ENCODE data around the gene THSD4.
"Not testable (repeated sequence)": the region's sequence is repeated elsewhere in the genome, so short reads cannot be mapped to it uniquely, and the experiment has no call there.

Gene THSD4

DNA sequence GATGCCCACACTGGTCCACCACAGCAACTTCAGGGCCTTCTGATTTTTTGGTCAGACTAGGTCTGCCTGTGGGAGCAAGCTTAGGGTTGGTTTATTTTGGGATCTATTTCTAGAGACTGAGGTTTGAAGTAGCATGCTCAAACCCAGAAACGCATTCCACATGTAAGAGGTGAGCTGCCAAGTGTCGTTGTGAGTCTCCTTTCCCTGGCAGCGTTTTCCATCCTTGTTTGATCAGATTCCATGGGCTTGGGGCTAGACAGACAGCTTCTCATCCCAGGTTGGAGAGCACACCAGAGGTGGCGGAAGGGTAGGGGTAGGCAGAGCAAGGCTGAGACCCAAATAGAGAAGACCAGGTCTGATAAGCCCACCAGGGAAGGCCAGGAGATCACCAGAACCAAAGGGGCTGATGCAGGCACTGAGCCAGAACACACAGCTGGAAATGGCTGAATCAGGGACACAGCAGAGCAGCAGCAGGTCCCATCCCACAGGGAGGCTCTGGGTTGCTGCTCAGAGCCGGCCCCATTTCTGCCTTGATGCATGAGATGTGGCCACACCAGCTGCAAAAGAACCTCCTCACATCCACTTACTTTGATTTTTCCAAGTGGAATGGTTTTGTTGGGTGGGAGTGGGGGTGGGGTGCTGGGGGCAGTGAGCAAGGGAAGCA, 186.8 kb downstream of the THSD4 start:
- DNase-seq = no peak

DNA sequence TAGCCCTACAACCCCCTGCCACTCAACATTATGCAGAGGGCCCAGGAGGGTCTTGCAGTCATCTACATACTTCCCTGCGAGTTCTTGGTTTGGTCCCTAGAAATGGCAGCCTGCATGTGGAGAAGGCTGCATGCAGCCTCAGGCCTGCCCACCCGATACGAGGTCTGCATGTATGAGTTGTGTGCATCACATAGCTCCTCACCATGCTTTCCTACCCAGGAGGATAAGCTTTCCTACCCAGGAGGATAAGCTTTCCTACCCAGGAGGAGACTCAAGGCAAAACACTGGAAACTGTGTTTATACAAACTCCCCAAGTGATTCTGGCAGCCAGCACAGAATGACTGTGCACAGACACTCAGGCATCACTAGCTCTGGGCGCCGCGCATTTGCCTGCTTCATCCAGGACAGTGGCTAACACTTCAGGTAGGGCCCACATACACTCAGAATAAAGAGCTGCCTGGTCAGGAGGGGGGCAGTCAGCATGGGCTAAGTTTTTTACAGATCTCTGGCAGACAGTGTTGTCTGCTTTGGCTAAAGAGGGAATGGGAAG, 187.7 kb downstream of the THSD4 start:
- no peak for DNase-seq

DNA sequence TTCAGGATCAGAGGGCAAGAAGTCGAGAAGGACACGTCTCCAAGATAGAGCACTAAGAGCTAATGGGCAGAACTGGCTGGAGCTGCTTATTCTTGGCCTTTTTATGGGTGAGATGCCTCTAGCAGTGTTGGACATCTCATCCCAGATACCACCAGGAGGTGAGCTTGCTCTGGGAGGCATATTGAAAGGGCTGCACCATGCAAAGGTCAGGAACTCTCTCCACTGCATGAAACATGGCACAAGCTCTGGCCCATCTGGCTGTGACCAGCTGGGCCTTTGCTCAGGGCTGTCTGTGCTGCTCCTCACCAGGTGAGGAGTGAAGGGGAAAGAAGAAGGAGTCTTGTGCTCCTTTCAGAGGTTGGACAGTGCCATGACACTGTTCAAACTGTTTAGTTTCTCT, 188.7 kb downstream of the THSD4 start:
- DNase-seq = no peak

DNA sequence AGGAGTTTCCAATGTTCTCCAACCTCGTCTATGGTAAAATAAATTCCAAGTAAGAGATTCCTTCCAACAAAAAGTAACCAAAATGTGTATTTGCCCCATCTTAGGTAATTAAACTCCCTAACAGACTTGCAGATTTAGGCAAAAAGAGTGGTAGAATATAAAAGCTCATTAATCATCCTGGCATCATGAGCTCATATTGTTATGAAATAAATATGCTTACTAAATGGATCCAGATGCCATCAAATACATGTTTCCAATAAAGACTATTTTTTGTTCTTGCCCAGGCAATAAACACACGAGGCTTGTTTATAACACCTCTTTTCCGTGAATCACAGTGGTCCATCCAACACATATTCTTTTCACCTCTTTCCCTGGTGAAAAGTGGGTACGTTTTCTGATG, 189.4 kb downstream of the THSD4 start:
- no peak for DNase-seq

DNA sequence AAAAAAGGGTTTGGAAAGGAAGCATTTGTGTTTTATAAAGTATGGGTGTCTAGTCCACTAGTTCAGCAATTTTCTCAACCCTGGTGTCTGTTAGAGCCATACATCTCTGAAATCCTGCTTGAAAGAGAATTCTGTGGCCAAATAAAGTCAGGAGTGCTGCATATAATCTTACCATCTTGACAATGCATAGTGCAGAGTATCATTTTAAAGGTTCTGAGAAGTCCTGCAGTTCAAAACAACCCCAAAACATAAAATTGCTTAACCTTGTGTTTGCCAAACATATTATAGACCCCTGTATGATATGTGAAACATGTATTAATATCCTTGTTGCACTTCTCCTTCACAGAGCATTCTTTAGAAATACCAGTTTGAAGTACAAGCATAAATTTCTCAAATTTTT, 191.3 kb downstream of the THSD4 start:
- no peak for DNase-seq

DNA sequence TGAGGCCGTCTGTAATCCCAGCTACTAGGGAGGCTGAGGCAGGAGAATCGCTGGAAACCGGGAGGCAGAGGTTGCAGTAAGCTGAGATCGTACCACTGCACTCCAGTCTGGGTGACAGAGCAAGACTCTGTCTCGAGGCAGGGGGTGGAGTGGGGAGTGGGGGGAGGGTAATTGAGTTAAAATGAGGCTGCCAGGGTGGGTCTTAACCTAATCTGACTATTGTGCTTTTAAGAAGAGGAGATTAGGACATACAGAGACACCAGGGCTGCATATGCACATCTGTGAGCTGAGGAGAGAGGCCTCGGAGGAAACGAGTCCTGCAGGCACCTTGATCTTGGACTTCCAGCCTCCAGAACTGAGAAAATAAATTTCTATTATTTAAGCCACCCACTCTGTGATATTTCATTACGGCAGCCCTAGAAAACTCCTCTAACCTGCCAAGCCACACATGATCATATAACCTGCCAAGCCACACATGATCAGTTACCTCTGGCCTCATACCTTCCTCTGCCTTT, 197.0 kb downstream of the THSD4 start:
- DNase-seq = no peak

DNA sequence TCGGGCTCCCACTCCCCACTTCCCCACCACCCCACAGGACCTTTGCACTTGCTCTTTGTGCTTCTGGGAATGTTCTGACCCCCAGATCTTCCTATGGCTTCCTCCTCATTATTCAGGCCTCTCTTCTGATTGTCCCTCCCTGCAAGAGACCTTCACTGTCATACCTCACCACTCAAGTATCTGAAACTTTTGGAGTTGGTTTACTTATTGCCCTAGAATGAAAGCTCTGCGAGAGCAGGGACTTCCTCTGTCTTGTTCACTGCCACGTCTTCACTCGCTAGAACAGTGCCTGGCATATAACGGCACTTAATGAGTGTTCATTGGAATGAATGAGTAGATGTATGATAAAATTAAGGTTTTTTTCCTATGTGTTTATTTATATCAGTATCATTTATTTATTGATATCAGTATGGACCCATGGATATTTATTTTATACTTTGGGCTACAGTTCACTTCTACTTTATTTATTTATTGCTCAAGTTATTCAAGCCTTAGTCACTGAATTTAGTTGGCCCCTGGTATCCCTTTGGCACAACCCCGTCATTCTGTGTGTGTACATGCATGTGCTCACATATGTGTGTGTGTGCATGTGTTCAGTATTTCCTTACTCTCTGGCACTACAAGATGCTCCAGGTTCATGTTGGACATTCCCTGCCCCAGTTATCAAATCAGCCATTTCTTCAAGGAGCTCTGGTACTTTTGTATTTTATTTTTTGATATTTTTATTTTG, 197.6 kb downstream of the THSD4 start:
- DNase-seq = no peak

DNA sequence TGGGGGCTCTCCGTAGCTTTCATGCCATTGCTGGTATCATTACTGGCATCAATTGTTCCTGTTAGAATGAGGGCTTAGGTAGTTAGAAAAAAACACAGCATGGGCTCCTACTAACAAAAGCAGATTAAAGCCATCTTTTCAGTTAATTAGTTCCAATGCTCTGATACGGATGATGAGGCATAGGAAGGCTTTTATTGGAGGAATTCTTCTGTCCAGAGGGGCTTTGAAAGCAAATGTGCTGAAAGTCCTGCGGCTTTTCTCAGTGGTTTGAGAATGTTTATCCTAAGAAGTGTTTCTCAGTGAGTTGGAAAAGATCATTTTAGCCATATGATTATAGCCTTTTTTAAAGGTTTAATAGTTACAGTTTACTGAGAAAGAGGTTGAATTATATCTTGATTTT, 198.5 kb downstream of the THSD4 start:
- no peak for DNase-seq

DNA sequence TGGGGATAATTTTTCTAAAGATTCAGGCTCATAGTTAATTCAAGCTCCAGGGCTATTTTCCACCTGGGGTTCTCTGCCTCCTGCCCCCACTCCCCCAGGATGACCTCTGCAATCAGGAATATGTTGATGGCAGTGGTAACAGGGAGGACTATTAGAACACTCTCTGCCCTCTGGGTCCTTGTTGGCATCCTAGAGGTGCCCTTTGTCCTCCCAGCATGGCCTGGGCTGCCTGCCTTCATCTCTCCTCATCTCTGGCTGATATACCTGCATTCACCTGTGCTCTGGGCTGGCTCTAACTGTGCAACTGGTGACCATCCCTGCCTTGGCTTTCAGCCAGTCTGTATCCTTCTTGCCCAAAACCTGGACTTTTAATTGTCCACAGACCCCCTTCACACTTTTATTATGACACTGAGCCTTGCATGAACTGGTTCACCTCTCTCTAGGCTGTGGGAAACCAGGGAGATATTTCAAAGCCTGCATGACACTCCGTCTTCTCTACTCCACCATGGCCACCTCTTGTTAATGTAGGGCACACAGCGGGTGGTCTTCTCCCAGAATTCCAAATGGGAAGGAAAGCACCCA, 199.8 kb downstream of the THSD4 start:
- DNase-seq = no peak

DNA sequence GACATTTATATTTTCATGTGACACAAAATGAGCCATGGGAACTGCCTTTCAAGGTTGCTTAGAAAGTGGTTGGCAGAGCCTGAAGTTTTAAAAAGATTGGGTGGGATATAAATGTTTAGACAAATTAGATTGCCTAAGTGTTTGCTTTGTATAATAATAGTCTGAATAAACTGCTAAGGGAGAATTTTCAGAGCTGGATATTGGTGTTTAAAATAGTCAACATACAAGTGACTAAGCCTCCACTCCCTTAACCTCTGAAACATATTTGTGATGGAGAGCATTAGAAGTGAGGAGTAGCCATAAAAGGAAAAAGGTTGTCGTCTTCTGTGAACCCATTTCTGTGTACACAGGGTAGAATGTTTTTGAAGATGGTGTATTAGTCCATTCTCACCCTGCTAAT, 201.6 kb downstream of the THSD4 start:
- DNase-seq = no peak

DNA sequence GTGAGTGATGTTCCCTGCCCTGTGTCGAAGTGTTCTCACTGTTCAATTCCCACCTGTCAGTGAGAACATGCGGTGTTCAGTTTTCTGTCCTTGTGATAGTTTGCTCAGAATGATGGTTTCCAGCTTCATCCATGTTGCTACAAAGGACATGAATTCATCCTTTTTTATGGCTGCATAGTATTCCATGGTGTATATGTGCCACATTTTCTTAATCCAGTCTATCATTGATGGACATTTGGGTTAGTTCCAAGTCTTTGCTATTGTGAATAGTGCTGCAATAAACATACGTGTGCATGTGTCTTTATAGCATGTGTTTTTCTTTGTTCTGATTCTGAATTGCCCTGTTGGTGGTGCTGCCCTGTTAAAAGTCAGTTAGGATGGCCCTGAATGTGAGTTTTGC, 204.2 kb downstream of the THSD4 start:
- not testable (repeated sequence) for DNase-seq

DNA sequence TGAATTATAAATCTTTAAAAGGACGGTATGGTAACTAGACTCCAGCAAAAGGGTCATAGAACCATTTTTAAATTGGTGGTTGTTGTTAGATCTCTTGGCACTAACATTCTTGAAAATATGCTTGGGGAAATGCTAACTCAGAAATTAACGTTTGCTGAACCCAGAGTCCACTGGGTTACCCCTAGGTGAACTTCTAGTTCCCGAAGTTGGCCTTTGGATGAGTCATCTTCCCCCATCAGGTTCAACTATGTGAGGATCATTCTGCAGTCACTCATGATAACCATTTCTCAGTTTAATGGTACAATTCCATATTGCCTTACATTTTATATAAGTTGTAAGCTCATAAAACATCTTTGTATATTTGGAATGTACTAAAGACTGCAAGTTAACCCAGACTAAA, 204.7 kb downstream of the THSD4 start:
- no peak for DNase-seq

DNA sequence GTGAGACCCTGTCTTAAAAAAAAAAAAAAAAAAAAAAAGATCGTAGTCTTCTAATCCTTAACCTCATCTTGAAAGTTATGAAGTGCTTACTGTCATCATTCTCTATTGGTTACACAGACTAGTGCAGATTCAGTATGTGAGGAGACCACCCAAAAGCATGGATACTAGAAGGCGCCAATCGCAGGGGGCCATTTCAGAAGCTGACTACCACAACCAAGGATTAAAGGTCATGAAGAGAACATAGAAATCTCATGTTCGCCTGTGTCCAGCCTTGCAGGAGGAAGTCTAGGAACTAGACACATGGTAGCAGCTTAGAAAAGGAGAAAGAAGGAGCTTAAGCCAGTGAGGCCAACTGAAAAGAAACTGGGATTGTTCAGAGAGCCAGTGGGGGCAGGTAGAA, 207.8 kb downstream of the THSD4 start:
- no peak for DNase-seq

DNA sequence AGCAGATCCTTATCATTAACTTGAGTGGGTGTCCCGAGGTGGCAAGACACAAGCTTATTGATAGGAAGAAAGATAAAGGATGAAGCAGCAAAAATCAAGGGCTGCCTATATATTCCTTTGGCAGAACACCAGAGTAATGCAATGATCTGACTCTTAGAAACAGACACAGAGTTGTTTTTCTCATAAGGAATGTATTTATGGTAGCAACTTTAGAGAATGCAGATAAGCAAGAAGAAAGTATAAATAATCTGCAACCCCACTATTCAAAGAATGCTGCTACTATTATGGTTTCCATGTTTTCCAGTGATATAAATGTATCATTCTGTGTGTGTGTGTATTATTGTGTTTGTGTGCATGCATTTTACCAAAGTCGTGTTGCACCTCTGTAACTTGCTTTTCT, 208.3 kb downstream of the THSD4 start:
- no peak for DNase-seq

DNA sequence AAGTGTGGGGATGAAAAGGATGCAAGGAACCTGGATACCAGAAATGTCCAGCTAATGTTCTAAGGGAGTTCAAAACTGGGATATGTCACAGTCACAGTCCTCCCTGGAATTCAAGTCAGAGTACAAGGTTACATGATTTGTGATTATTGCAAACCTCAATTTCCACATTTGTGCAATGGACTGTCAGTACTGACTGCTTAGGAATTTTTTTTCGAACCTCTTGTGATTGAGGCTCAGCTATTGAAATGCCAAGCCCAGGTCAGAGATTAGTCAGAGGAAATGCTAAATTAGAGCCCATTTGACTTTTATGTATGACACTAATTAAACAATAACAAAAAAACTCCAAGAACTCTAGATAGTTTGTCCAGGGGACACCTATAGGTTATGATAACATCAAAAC, 210.2 kb downstream of the THSD4 start:
- no peak for DNase-seq

DNA sequence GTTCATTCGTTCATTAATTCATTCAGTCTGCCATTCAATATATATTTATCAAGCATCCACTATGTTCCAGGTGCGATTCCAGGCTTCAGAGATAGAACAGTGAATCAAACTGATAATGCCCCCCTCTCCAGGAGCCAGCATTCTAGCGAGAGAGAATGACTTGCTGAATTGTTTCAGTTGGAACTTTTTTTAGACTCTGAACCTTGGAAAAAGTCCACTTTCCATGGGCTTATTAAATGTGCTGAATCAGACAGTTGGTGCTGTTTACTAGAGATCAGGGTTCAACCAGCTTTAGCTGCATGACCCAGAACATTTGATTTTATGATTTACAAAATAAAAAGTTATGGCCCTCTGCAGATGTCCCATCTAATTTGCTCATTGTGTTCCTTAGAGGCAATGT, 213.2 kb downstream of the THSD4 start:
- DNase-seq = no peak

DNA sequence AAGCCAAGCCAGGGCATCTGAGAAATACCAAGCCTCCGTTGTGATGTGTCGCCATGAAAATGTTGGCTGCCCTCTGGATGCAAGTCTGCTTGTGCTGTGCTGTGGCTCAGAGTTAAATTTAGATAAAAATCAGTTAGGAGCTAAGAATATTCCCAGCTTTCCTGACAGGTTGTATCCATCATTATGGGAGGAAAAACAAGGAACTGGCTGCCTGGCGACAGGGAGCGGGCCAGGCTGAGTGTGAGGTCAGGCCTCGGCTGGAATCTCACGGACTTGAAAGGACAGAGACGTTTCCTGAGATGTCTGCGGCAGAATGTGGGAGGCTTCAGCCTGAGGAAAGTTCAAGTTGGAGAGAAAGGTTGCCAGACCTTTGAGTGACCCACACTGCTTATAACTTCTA, 213.8 kb downstream of the THSD4 start:
- no peak for DNase-seq

DNA sequence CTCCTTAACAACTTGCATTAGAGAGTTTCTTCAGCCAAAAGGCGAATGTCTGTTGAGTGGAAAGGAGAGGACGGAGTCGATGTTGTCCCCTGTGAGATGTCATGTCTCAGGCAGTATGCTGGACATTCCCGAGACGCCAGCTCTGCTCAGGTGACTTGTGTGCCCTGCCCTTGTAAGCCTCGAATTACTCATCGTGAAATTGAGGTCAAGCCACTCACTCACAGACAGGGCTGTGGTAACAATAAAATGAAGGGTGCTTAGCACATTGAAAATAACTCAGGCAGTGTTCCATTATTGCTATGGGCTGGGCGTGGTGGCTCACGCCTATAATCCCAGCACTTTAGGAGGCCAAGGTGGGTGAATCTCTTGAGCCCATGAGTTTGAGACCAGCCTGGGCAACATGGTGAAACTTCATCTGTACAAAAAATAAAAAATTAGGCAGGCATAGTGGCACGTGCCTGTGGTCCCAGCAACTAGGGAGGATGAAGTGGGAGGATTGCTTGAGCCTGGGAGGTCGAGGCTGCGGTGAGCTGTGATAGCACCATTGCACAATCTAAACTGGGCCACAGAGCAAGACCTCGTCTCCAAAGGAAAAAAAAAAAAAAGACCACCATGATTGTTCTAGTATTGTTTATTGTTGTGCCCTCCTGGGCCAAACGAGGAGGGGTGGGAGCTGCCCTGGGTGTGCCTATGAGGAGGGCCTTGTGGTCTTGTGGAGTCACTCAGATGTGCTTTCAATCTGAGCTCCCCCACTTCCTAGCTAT, 214.4 kb downstream of the THSD4 start:
- DNase-seq = no peak

DNA sequence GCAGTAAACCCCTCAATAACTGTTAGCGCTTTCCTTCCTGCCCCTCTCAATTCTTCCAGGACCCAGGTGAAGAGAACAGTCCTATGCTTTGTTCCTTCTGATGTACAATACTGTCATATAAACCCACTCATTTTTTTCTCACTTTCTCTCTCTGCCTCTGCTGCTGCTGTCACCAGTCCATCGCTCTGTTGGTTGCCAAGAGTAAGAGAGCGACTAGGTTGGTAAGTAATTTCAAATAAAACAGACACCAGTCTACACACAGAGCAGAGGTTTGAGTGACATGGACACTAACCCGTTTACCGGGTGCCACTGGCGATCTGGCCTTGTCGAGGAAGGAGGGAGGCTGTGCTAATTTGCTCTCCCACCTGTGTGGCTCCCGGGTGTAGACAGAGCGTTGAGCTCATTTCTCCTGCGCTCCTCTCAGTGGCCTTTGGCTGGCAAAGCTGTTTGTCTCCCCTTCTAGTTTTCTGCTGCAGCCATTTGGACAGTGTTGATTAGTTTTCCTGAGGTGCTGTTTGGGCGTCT, 215.4 kb downstream of the THSD4 start:
- no peak for DNase-seq

DNA sequence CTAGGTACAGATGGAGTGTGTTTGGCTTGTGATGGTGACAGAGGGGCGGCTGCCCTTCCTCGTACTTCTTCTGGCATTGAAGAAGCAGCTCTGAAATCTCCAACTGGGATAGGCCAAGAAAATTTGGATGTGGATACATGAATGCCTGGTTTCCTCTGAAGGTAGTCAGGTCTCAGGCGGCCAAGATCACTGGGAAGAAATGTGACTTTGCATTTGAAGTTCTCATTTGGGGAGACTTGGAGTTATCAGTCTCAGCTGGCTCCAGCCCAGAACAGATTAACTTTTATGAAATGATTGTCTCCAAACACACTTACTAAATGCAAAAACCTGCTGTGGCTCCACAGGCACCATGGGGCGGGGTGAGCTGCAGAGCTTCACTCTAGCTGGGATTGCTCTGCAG, 215.9 kb downstream of the THSD4 start:
- no peak for DNase-seq

DNA sequence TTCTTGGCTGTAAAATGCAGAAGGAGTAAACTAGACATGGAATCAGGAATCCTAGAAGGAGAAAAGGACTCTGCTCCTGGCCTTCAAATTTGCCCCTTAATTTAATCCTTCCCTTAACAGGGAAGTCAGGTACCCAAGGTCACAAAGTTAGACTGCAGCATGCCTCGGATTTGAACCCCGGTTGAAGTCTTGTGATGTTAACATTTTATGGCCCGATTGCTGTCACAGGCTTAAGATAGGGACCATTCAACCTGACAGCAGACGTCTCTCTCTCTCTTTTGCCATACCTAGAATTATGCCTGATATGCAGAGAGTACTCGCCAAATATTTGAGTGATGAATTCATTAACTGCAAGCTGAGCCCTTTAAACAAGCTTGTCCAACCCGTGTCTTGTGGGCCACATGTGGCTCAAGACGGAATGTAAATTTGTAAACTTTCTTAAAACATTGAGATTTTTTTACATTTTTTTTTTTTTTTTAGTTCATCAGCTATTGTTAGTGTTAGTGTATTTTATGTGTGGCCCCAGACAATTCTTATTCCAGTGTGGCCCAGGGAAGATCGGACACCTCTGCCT, 217.2 kb downstream of the THSD4 start:
- no peak for DNase-seq

DNA sequence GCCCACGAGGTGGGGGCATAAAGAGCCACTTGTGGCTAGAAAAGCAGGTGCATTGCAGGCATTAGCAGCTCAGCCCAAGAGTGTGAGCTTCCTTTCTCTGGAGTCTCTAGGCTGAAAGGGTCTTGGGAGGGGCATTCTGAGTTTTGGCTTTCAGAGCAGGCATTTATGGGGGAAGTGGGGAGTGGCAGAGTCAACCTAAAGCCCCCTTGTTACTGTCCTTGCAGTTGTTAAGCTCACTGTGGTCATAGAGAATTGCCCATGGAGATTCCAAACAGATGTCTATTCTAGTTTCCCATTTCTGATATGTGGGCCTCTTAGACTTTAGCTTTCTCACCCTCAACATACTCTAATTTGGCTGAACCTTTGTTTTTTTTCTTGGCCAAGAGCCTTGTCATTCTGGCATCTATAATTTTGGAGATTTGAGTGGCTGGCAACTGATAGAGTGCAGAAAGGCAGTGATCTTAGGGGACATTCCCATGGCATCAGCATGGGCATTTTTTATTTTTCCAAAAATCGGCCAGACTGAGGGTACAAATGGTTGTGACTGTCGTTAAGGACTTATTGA, 217.9 kb downstream of the THSD4 start:
- DNase-seq = no peak

Measured in stimulated activated CD8-positive, alpha-beta memory T cell treated with anti-CD3 and anti-CD28 coated beads, Interleukin-4, amount 100 ng/mL, for 48 hours (primary cell).